Stimulated activated memory B cell treated with anti-CD40 and anti-IgM and Interleukin-4, amounts not matched to agents 10 μg/mL and 1 μg/mL and 100 μg/mL, for 72 hours (primary cell): ENCODE results near the gene CNGA2.

Experiments used
- ATAC-seq: fragments of 150-1000 bp; cut with Tn5 transposase; 2 replicates; pipeline ENCODE4 v1.10.0; 2021
- H3K27ac Mint-ChIP-seq: one replicate; pipeline ENCODE4 v1.8.0; 2022; ENCODE audit warnings: mild to moderate bottlenecking, mixed read lengths
- H3K27me3 Mint-ChIP-seq: one replicate; pipeline ENCODE4 v1.8.0; 2022; ENCODE audit warnings: mixed read lengths
- H3K36me3 Mint-ChIP-seq: one replicate; pipeline ENCODE4 v1.8.0; 2022; ENCODE audit warnings: mixed read lengths
- H3K4me1 Mint-ChIP-seq: one replicate; pipeline ENCODE4 v1.8.0; 2022; ENCODE audit warnings: mixed read lengths
- H3K4me3 Mint-ChIP-seq: one replicate; pipeline ENCODE4 v1.8.0; 2022; ENCODE audit warnings: mild to moderate bottlenecking, moderate library complexity, mixed read lengths
- H3K9me3 Mint-ChIP-seq: one replicate; pipeline ENCODE4 v1.8.0; 2022; ENCODE audit warnings: mixed read lengths

The CNGA2 gene

DNA sequence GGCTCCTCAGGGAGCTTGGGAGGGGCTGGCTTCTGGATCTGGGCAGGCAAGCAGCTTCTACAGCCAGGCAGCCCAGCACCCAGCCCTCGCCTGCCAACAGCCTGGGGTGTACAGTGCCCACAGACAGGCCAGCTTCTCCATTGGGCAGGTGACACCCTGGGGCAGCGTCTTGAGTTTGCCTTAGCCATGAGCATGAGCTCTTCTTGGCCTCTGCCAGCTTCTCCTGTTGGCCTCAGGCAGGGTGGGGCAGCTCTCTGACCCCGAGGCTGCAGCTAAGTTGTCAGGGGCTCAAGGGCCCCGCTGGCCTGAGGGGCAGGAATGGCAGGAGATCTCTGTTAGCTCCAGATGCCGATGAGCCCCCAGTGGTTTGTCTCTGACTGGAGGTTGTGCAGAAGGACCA lies 7.8 kb upstream of the CNGA2 start:
- ATAC-seq = no peak
- H3K4me3 Mint-ChIP-seq = no peak overlapping the region

DNA sequence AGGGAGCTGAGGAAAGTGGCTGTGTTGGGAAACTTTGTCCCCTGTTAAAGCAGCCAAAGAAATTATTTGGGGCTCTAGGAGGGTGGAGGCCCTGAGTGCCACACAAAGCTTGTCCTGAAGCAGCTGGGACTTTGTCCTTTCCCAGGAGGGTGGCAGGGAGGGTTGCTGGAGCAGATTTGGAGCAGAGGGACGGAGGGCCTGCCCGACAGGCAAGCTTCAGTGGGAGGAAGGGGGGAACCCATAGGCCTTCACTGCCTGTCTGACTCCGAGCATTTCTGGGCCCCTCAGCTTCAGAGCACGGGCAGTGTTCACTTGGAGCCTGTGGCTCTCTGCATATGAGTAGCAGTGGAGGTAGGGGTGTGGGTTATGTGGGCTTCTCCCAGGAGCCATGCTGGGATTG lies 7.2 kb upstream of the CNGA2 start:
- Mint-ChIP-seq H3K27ac (no peak overlapping the region), H3K27me3 (peaks cover 8% of the 10 kb centered on the region), H3K9me3 (no peaks in the 10 kb centered on the region), H3K4me1 (no peaks in the 10 kb centered on the region), H3K36me3 (no peaks in the 10 kb centered on the region), H3K4me3 (no peak overlapping the region)
- no peak for ATAC-seq

More for the DNA sequence above, 7.8 kb upstream of the CNGA2 start:
- H3K4me1 Mint-ChIP-seq = no peaks in the 10 kb centered on the region
- H3K27ac Mint-ChIP-seq = no peak overlapping the region
- H3K9me3 Mint-ChIP-seq = no peaks in the 10 kb centered on the region
- peaks cover 8% of the 10 kb centered on the region for H3K27me3 Mint-ChIP-seq
- H3K36me3 Mint-ChIP-seq = no peaks in the 10 kb centered on the region

DNA sequence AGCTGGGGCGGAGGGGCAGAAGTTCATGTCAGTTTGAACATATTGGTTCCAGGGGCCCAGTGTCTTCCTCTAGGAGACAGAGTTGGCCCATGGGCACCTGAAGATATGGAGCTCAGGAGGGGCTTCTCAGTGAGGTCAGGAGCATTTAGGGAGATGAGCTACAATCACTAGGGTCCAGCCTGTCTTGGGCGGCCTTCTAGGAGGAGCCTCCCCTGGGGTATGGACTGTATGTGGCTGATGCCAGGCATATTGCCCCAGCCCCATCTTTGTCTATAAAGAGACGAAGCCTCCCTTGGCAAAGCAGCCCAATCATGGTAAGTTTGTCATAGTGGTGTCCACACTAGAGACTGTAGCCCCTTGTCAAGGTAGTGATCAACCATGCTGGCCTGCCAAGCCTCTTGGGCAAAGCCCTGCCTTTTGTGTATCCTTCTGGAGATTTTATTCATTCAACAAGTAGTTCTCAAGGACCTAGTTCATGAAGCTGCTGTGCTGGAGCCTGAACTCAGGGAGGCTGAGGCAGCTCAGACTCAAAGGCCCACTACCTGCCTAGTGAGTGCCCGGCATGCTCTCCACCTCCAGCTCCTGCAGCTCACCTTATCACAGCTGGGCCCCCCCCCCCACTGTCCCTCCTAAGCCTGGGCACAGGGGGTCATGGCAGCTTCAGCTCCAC lies 5.4 kb upstream of the CNGA2 start:
- no peaks in the 10 kb centered on the region for H3K9me3 Mint-ChIP-seq
- ATAC-seq = no peak
- H3K36me3 Mint-ChIP-seq = no peaks in the 10 kb centered on the region
- no peaks in the 10 kb centered on the region for H3K4me1 Mint-ChIP-seq
- H3K27me3 Mint-ChIP-seq = peaks cover under 1% of the 10 kb centered on the region
- no peak overlapping the region for H3K27ac Mint-ChIP-seq
- no peak overlapping the region for H3K4me3 Mint-ChIP-seq

DNA sequence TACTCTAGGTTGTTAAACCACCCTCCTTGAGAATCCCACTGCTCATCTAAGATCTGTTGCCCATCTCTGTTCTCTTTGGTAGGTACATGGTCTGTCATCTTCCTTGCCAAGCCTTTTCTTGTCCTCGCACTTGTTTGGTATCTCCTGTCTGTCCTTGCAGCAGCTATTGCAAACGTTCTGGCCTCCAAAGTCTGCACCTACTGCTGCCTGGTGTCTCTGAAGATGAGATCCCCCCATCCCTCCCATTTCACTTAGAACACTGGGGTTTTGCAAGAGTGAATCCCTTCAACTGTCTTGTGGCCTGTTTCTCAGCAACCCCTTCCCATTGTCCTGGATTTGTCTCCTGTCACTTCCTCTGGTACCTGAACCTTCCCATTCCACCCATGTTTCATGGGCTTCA lies 673 bp downstream of the CNGA2 start:
- ATAC-seq = no peak
- H3K4me1 Mint-ChIP-seq = no peaks in the 10 kb centered on the region
- no peak overlapping the region for H3K4me3 Mint-ChIP-seq
- H3K27ac Mint-ChIP-seq = no peak overlapping the region
- H3K9me3 Mint-ChIP-seq = no peaks in the 10 kb centered on the region
- H3K36me3 Mint-ChIP-seq = no peaks in the 10 kb centered on the region
- peaks cover 6% of the 10 kb centered on the region for H3K27me3 Mint-ChIP-seq

DNA sequence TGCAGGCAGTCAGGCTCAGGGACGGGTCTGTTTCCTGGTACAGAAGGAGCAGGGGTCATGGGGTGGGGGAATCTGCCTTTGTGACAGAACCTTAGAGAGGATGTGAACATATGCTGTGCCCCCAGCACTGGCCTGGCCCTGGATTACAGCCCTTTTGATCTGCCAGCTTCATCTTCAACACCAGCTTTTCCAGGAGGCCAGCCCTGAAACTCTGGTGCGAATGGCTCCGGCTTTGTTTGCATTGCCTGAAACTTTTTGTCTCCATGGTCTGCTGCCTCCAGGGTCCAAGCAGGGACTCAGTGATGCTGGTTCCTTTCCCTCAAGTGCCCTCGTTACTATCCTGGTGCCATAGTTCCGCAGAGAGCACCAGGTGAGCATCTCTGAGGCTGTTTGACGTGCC lies 2.1 kb downstream of the CNGA2 start:
- no peak overlapping the region for H3K4me3 Mint-ChIP-seq
- no peak for ATAC-seq
- no peaks in the 10 kb centered on the region for H3K9me3 Mint-ChIP-seq
- H3K36me3 Mint-ChIP-seq = no peaks in the 10 kb centered on the region
- H3K27ac Mint-ChIP-seq = no peak overlapping the region
- no peaks in the 10 kb centered on the region for H3K4me1 Mint-ChIP-seq
- peaks cover 6% of the 10 kb centered on the region for H3K27me3 Mint-ChIP-seq

DNA sequence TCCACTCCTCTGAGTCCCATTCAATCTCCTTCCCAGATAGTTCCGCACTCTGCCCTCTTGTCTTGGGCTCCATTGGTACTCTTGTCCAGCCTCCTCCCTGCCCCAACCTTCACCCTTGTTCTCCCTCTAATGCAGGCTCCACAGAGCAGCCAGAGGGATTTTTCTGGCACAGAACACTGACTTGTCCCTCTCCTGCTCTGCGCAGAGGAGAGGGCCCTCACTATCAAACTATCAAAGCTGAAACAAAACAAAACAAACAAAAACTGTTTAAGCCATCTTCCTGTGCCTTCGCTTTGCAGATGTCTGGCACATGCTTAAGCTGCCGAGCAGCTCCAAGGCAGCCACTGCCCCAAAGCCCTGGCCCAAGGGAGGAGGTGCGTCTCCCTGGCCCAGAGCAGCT lies 2.9 kb downstream of the CNGA2 start:
- Mint-ChIP-seq H3K36me3 (no peaks in the 10 kb centered on the region), H3K27ac (no peak overlapping the region), H3K4me3 (no peak overlapping the region), H3K4me1 (no peaks in the 10 kb centered on the region), H3K27me3 (peaks cover 6% of the 10 kb centered on the region), H3K9me3 (no peaks in the 10 kb centered on the region)
- no peak for ATAC-seq

DNA sequence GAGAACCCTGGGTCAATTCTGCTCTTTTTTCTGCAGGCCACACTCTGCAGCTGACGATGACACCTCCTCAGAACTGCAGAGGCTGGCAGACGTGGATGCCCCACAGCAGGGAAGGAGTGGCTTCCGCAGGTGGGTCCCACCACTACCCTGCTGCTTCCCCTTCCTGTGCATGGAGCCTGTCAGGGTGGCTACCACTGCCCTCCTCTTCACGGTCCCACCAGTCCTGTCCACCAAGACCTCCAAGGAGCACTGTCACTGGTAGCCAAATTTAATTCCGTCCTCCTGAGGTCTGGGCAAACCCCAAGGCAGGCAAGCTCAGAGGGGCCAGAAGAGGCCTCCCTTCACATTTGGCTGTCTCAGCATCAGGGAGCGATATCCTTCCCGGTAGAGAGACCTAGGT lies 4.2 kb downstream of the CNGA2 start:
- no peak overlapping the region for H3K4me3 Mint-ChIP-seq
- no peak overlapping the region for H3K27ac Mint-ChIP-seq
- no peak for ATAC-seq
- H3K36me3 Mint-ChIP-seq = no peaks in the 10 kb centered on the region
- no peaks in the 10 kb centered on the region for H3K4me1 Mint-ChIP-seq
- H3K9me3 Mint-ChIP-seq = no peaks in the 10 kb centered on the region
- H3K27me3 Mint-ChIP-seq = peaks cover 6% of the 10 kb centered on the region

DNA sequence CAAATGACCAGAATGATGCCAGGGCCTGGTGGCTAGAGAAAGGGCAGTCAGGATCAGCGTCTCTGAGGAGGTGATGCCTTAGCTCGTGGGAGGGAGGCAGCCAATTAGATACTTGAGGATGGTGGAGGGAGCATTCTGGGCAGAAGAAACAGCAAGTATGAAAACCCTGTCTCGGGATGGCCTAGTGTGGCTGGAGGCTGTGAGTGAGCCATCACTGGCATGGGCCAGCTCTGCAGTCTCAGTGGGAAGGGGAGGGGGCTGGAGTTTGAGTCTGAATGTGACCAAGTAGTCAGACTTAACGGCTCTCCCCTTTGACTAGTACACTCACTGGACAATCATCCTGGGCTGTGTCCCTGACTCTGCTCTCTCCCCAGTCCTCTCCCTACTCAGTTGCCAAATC lies 7.1 kb downstream of the CNGA2 start:
- no peaks in the 10 kb centered on the region for H3K4me1 Mint-ChIP-seq
- no peaks in the 10 kb centered on the region for H3K36me3 Mint-ChIP-seq
- H3K4me3 Mint-ChIP-seq = no peak overlapping the region
- H3K9me3 Mint-ChIP-seq = no peaks in the 10 kb centered on the region
- H3K27me3 Mint-ChIP-seq = no peaks in the 10 kb centered on the region
- H3K27ac Mint-ChIP-seq = no peak overlapping the region
- no peak for ATAC-seq

DNA sequence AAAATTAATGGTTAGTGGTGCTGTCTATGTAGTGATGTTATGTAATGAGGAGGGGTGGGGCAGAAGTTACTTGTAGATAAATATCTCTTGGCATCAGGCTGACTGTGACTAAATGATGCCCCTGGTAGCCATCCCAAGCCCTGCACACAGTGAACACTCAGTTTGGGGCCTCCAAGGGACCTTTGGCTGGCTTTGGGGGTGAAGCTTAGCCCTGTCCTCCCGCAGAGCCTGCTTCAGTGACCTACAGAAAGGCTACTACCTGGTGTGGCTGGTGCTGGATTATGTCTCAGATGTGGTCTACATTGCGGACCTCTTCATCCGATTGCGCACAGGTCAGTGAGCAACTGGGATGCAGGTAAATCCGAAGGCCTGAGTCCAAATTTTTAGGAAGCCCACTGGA lies 7.8 kb downstream of the CNGA2 start:
- no peak overlapping the region for H3K4me3 Mint-ChIP-seq
- H3K36me3 Mint-ChIP-seq = no peaks in the 10 kb centered on the region
- ATAC-seq = no peak
- no peak overlapping the region for H3K27ac Mint-ChIP-seq
- no peaks in the 10 kb centered on the region for H3K27me3 Mint-ChIP-seq
- no peaks in the 10 kb centered on the region for H3K9me3 Mint-ChIP-seq
- no peaks in the 10 kb centered on the region for H3K4me1 Mint-ChIP-seq

DNA sequence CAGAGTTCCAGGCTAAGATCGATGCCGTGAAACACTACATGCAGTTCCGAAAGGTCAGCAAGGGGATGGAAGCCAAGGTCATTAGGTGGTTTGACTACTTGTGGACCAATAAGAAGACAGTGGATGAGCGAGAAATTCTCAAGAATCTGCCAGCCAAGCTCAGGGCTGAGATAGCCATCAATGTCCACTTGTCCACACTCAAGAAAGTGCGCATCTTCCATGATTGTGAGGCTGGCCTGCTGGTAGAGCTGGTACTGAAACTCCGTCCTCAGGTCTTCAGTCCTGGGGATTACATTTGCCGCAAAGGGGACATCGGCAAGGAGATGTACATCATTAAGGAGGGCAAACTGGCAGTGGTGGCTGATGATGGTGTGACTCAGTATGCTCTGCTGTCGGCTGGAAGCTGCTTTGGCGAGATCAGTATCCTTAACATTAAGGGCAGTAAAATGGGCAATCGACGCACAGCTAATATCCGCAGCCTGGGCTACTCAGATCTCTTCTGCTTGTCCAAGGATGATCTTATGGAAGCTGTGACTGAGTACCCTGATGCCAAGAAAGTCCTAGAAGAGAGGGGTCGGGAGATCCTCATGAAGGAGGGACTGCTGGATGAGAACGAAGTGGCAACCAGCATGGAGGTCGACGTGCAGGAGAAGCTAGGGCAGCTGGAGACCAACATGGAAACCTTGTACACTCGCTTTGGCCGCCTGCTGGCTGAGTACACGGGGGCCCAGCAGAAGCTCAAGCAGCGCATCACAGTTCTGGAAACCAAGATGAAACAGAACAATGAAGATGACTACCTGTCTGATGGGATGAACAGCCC lies 9.3 kb downstream of the CNGA2 start:
- ATAC-seq = no peak
- no peak overlapping the region for H3K27ac Mint-ChIP-seq
- no peaks in the 10 kb centered on the region for H3K4me1 Mint-ChIP-seq
- H3K9me3 Mint-ChIP-seq = no peaks in the 10 kb centered on the region
- no peaks in the 10 kb centered on the region for H3K36me3 Mint-ChIP-seq
- no peaks in the 10 kb centered on the region for H3K27me3 Mint-ChIP-seq
- H3K4me3 Mint-ChIP-seq = no peak overlapping the region

DNA sequence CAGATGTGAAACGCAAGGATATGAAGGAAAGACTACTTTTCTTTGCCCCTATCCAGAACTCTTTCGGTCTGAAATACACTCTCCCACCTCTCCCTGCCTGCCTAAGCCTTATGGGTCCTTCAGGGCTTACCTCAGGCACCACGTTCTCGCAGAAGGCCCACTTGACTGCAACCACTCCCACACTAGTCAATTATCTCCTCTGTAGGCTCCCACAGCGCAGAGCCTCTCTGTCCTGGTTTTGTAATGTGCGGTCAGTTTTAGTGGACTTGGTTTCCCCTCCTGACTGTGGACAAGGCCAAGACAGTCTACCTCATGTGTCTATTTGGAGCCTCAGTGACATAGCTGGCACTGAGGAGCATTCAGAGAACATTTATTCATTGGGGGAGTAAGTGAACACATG lies 11.1 kb downstream of the CNGA2 start:
- ATAC-seq = no peak
- Mint-ChIP-seq H3K36me3 (no peaks in the 10 kb centered on the region), H3K4me1 (no peaks in the 10 kb centered on the region), H3K4me3 (no peak overlapping the region), H3K27me3 (peaks cover 2% of the 10 kb centered on the region), H3K9me3 (no peaks in the 10 kb centered on the region), H3K27ac (no peak overlapping the region)

DNA sequence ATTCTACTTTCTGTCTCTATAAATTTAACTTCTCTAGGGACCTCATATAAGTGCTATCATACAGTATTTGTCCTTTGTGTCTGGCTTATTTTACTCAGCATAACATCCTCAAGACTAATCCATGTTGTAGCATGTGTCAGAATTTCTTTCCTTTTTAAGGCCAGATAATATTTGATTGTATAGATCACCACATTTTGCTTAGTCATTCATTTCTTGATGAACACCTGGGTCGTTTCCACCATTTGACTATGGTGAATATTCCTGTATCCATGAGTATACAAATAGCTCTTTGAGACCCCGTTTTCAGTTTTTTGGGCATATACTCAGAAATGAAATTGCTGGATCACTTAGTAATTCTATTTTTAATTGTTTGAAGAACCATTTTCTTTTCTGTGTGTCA lies 12.0 kb downstream of the CNGA2 start:
- H3K36me3 Mint-ChIP-seq = no peaks in the 10 kb centered on the region
- H3K27ac Mint-ChIP-seq = no peak overlapping the region
- ATAC-seq = no peak
- no peak overlapping the region for H3K4me3 Mint-ChIP-seq
- no peaks in the 10 kb centered on the region for H3K4me1 Mint-ChIP-seq
- peaks cover 11% of the 10 kb centered on the region for H3K27me3 Mint-ChIP-seq
- H3K9me3 Mint-ChIP-seq = no peaks in the 10 kb centered on the region

DNA sequence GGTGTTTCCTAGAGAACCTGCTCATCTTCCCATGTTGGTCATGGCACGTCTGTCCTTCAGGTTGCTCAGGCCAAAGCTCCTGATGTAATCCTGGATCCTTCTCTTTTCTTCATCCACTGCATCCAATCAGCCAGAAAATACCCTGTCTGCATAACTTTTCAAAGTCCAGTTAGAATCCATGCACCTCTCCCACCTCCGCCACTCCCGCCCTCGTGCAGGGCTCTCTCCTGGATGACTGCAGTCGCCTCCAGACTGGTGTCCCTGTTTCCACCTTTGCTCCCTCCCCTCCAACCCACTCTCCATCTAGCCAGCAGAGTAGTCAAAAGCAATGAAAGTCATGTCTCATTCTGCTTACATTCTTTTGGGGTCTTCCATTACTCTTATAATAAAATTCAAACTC lies 16.0 kb downstream of the CNGA2 start:
- Mint-ChIP-seq H3K36me3 (no peaks in the 10 kb centered on the region), H3K9me3 (peaks cover 2% of the 10 kb centered on the region), H3K27me3 (peaks cover 11% of the 10 kb centered on the region), H3K4me3 (no peak overlapping the region), H3K27ac (no peak overlapping the region), H3K4me1 (no peaks in the 10 kb centered on the region)
- ATAC-seq = no peak

DNA sequence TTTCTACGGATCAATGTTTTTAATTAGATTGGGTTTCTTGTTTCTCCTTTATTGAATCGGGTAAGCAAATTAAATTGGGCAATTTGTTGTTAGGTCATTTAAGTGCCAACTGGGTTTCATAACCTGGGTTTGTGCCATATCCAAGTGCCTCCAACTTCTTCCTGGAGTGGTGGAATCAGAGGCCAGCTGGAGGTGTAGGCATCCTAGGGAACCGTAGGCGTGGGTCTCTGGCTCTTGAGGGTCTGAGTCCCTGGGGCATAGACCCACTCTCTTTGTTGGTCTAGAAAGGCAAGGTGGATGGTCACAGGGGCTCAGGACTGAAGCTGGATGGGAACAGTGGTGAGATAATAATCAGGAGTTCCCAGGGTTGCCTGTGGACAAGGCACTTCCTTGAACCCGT lies 18.3 kb downstream of the CNGA2 start:
- Mint-ChIP-seq H3K27me3 (peaks cover 23% of the 10 kb centered on the region), H3K4me1 (no peaks in the 10 kb centered on the region)

DNA sequence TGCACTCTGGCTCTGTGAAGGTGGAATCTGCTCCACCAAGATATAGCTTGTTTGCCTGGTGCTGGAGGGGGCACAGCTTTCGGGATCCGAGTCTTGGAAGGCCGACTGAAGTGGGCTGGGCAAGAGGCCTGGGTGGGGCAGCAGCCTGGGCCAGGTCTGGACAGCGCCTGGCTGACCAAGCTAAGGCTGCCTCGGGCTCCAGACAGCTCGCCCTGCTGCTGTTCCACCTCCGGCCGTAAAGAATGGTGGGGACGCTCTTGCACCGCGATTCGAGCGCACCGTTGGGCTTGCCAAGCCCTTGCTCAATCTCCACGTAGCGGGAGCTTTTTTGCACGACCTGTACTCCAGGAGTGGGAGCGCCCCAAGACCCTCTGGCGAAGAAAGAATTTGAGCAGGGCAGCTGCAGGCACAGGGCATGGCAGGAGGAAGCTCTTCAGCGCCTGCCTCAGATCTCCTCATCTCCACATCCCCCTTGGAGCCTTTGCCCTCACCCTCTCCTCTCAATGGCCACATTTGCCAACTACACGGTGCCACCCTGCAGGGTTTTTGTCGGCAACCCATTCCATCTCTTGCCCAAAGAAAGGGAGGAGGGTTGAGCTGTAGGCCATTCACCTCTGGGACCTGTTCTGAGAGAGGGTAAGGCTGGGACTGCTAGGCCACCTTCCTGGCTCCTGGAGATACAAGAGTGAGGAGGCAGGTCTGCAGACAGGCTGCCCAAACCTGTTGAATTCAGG lies 18.9 kb downstream of the CNGA2 start:
- peaks cover 23% of the 10 kb centered on the region for H3K27me3 Mint-ChIP-seq
- no peak overlapping the region for H3K27ac Mint-ChIP-seq
- no peak overlapping the region for H3K4me3 Mint-ChIP-seq
- no peaks in the 10 kb centered on the region for H3K36me3 Mint-ChIP-seq
- peaks cover 2% of the 10 kb centered on the region for H3K9me3 Mint-ChIP-seq
- H3K4me1 Mint-ChIP-seq = no peaks in the 10 kb centered on the region
- ATAC-seq = no peak

More for the DNA sequence above, 18.3 kb downstream of the CNGA2 start:
- H3K27ac Mint-ChIP-seq = no peak overlapping the region
- ATAC-seq = no peak
- H3K4me3 Mint-ChIP-seq = no peak overlapping the region
- H3K36me3 Mint-ChIP-seq = no peaks in the 10 kb centered on the region
- H3K9me3 Mint-ChIP-seq = peaks cover 2% of the 10 kb centered on the region

DNA sequence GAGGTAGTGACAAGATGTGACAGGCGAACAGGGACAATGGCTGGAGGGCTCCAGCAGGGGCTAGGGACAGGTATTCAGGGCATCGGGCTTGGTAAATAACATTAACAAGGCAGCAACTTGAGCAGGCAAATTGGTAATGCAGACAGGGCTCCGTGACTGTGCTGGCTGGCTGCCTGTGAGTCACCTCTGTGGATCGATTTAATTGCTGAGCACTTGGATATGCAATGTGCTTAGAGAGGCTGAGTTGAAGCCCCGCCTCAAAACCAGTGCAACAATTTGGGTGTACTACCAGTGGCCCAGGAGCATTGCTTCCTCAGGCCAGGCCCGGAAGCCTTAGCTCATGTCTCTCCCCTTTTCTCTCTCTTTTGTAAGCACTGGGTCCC lies 19.5 kb downstream of the CNGA2 start:
- no peaks in the 10 kb centered on the region for H3K4me1 Mint-ChIP-seq
- H3K9me3 Mint-ChIP-seq = peaks cover 2% of the 10 kb centered on the region
- no peak overlapping the region for H3K4me3 Mint-ChIP-seq
- no peaks in the 10 kb centered on the region for H3K36me3 Mint-ChIP-seq
- peaks cover 23% of the 10 kb centered on the region for H3K27me3 Mint-ChIP-seq
- ATAC-seq = no peak
- no peak overlapping the region for H3K27ac Mint-ChIP-seq
